ENCODE data around the gene NOS2.
"Not testable (repeated sequence)": the region's sequence is repeated elsewhere in the genome, so short reads cannot be mapped to it uniquely, and the experiment has no call there.

GRCh38 chr17:27846808-27847307 lies 46.5 kb upstream of the NOS2 start:
- not testable (repeated sequence) for TF ChIP-seq CTCF (IDR thresholded peaks at IDR 0.05; ENCODE audit: poor library complexity, severe bottlenecking); TAF1 (IDR thresholded peaks at IDR 0.05; ENCODE audit: low read depth); EZH2 (IDR thresholded peaks at IDR 0.05; ENCODE audit: borderline replicate concordance, insufficient read depth, low read length, poor library complexity, severe bottlenecking); REST (IDR thresholded peaks at IDR 0.05; ENCODE audit: borderline replicate concordance); MXI1 (conservative IDR thresholded peaks at IDR 0.05; ENCODE audit: poor library complexity, severe bottlenecking); SMC3 (conservative IDR thresholded peaks at IDR 0.05; ENCODE audit: poor library complexity)

Measured in neural cell (in vitro differentiated cells).